Adrenal gland (tissue), 5 donors: ENCODE data around the gene C9.

Experiments
- POLR2A ChIP-seq, 2 donors: fragments of 450-650 bp; IDR thresholded peaks; one replicate each; pipeline ENCODE4 v1.6.1; 2017; ENCODE audit warnings: antibody characterized with exemption in 2 of 2, mild to moderate bottlenecking in 2 of 2, moderate library complexity in 1 of 2
- TF ChIP-seq, protein P1 (sequence below), 6 experiments: fragments of 450-650 bp in 4 of 6; fragments of 200-600 bp in 2 of 6; sonication (generic) in 1 of 6; IDR thresholded peaks; 1 replicate in 5 of 6; 2 replicates in 1 of 6; pipeline versions ENCODE4 v1.5.1 to v1.8.0; 2016 to 2021; ENCODE audit warnings: antibody characterized with exemption in 6 of 6, mild to moderate bottlenecking in 2 of 6, moderate library complexity in 1 of 6
- donor health status: DM: no; HTN: no; CAD: no.

DNA sequence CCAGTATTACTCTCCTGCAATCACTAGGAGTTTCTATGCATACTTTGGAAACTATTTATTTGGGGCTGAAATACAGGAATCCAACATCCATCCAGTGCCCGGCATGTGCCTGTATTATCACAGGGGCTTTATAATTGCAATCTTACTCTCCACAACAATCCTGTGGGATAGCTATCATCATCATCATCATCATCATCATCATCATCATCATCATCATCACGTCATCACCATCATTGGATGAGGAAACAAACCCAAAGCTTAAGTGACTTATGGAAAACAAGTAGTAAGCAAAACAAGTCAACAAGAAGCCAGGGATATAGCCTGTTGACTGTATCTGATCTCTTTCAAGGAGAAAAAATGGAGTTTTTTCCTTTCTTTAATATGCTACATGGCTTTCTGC, 97.1 kb downstream of the C9 start:
- TF ChIP-seq, protein P1, sequence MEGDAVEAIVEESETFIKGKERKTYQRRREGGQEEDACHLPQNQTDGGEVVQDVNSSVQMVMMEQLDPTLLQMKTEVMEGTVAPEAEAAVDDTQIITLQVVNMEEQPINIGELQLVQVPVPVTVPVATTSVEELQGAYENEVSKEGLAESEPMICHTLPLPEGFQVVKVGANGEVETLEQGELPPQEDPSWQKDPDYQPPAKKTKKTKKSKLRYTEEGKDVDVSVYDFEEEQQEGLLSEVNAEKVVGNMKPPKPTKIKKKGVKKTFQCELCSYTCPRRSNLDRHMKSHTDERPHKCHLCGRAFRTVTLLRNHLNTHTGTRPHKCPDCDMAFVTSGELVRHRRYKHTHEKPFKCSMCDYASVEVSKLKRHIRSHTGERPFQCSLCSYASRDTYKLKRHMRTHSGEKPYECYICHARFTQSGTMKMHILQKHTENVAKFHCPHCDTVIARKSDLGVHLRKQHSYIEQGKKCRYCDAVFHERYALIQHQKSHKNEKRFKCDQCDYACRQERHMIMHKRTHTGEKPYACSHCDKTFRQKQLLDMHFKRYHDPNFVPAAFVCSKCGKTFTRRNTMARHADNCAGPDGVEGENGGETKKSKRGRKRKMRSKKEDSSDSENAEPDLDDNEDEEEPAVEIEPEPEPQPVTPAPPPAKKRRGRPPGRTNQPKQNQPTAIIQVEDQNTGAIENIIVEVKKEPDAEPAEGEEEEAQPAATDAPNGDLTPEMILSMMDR (IDR thresholded peaks at IDR 0.05): no peak
- TF ChIP-seq POLR2A (IDR thresholded peaks at IDR 0.05): no peak
